ENCODE data around the gene FRS3.

FRS3 gene

DNA sequence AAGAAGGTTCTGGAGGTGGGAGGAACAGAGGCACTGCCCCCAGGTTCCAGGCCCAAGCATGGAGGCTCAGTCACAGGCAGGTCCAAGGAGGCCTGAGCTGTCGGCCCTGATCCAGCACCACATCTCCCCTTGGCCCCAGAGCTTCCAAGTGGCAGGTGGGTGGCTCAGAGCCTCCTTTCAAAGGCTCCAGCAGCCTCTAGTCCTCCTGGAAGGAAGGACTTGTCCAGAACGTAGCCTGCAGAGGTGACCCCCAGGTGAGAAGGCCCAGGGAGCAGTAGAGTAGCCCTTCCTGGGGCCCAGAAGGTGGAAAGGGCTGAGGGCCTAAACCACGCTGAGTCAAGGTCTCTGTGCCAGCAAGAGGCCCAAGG, 52.0 kb downstream of the FRS3 start:
- DNase-seq = no peak

DNA sequence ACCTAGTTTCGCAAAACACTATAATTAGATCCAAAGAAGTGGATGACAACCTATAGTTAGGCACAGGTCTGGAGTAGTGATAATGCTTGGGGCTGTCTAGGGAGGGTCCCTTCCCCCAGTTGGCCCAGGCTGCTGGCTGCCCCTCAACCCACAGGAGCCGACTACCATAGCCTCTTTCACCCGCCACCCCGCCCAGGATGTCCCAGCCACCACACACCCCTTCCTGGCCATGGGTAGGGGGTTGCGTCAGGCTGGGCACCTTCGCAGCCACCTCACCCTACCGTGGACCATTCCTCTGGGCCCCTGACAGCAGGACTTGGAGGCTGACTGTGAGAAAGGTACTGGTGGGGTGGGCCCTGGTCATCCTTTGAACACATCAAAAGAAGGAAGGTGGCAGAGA, 52.8 kb downstream of the FRS3 start:
- DNase-seq = no peak

DNA sequence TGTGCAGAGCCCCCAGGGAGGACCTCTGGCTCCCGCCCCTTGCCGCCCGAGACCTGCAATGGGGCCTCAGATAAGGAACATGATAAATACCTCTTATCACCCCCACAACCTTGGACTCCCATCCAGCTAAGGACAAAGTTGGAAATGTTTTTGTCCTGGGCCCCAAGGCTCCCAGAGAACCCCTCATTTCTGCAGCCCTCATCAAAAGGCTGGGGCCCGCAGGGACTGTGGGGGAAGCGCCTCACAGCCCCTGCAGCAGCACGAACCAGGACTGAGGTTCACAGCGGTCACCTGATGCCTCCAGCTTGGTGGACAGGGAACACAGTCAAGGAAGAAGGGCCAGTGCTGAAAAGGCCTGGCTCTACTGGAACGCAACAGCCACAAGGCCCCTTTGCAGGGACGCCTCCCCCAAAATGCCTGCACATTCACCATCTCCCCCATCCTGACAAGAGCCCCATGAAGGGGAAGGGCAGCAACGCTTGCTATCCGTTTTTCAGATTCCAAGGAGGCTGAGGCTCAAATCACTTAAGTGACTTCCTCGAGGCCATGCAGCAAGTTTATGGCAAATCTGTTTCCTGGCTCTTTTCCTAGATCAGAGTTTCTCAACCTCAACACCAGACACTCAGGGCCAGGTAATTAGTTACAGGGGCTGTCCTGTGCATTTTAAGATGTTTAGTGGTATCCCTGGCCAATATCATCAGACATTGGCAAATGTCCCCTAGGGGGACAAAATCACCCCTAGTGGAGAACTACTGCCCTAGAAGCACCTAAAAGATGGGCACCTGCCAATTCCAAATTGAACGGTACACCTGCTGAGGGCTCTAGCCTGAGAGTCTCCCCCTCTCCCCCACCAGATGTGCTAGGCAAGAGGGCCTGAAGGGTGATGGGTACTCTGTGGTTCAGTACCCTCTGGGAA, 54.9 kb downstream of the FRS3 start:
- DNase-seq = no peak

DNA sequence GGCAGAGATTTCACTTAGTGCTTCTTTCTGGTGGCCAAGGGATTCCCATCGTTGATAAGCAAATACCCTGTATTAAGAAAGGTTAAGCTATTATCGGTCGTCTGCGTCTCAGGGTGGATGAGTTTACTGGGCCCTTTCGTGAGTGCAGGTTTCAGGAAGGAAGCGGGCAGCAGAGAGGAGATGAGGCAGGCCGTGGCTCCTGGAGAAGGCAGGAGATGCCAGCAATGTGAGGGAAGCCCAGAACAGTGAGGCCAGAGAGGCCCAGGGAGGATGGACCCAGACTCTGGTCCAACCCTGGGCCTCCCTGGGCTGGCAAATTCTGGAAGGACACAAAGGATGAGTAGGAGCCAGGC, 55.5 kb downstream of the FRS3 start:
- no peak for DNase-seq

DNA sequence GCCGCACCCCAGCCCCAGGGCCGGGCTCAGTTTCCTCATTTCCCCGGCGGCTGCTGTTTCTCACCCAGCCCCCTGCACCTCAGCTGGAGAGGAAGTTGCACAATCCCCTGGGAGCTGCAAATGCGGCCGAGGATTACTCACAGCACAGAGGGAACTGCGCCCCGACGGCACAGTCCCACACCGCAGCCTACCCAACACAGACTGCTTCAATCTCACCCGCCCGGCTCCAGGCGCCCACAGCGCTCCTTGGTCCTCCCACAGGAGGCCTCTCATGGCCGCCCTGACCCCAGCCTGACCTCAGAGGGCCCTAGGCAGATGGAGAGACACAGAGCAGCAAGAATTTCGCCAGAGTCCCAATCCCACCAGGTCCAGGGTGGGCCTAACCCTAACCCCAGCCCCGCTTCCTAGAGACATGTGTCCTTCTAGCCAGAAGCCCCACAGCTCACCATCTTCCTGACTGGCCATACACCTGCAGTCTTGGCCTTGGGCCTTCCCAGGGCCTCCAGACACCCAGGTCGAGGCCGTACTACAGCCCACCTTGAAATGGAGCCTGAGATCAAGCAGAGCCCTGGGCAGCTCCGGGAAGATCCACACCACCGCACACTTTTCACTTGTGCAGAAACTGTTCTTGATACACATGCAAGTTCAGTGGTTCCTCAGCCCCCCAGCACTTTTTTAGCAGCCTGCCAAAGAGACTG, 56.0 kb downstream of the FRS3 start:
- no peak for DNase-seq

DNA sequence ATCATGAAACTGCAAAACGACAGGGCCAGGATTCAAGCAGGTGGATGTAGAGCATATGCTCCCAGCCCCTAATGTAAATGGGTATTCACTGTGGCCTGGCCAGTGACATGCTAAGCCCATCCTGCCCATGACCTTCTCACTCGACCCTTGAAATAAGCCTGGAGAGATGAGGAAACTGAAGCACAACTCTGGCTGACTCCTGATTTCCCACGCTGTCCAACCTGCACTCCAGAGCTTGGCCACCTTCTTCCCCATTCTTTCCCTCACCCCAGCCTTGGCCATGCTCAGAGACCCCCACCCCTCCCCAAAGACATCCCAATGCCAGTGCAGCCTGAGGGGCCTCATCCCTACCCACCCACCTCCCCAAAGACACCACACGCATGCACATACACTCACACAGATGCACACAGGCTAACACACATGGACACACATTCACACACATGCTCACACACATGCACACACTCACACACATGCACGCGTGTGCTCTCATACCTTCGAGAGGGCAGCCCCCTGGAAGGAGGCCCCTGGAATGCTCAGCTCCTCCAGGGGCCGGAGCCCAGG, 56.7 kb downstream of the FRS3 start:
- DNase-seq = no peak

DNA sequence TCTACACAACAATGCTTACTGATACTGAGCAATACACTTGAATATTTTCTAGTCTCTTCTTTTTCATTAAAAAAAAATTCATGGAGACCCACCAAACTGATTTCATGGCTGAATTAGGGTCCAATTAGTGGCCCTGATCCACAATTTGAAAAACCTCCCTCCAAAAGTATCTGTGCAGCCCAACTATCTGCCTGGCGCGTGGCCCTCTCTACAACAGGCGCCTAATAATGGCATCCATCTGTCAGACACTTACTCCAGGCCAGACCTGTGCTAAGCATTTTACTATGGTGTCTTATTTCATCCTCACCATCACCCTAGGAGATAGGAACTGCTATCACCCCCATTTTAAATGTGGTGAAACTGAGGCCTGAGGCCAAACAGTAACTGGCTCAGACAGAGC, 58.3 kb downstream of the FRS3 start:
- no peak for DNase-seq

DNA sequence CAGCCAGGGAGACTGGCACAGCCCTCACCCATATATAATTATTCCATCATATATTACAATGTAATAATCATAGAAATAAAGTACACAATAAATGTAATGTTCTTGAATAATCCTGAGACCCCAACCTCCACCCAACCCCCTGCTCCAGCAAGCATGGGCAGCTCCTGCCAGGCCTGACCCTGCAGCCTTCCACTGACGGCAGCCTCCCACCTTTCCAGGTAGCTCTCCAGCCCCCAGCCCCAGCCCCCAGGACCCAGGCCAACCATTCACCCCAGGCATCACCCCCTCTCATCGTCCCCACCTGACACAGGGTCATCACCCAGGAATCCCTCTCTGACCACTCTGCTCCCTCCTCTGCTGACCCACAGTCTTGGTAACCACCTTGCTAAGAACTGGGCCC, 58.9 kb downstream of the FRS3 start:
- no peak for DNase-seq

DNA sequence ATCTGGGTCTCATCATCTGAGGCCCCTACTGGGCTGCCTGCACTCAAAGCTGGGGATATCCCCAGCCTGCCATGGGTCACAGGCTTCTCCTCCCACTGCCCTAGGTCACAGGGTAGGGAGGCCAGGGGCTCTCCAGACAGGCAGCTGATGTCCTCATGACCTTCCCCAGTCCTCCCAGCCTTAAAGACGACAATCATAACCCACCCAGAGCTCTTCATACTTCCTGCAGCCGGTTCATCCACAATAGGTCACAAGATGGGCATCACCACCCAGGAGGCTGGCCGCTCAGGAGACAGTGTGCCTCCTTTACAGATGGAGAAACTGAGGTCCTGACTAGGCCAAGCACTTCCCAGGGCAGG, 59.5 kb downstream of the FRS3 start:
- no peak for DNase-seq

Measured in activated CD4-positive, alpha-beta T cell treated with anti-CD3 and anti-CD28 coated beads for 48 hours (primary cell).